SK-N-SH (cell line): Measurements from ENCODE around the gene NUP205. TPM values are rescaled to one million over a fixed set of nuclear protein-coding genes. Genes with fewer than 3 reads are reported as not detected.
A peak's percentile ranks its signal among the peaks of the same experiment; 100 is the strongest.
"Not testable (repeated sequence)": the region's sequence is repeated elsewhere in the genome, so short reads cannot be mapped to it uniquely, and the experiment has no call there.

Experiments used
- CTCF ChIA-PET: fragments of 300-600, 350-600 bp; formaldehyde crosslinking; extraction: SDS; loops from one replicate; lab custom pipeline; 2021; lab: Yijun Ruan, JAX
- POLR2A ChIA-PET: fragments of 350-600 bp; sonication (Branson Sonifier 250); formaldehyde crosslinking; extraction: SDS; loops from one replicate; lab custom pipeline; 2020; ENCODE audit warnings: antibody characterized with exemption, inconsistent platforms; lab: Yijun Ruan, JAX
- DNase-seq: peaks from one replicate; pipeline ENCODE4 v3.0.0; 2012
- H2AFZ ChIP-seq: fragments of 200-600 bp; sonication (generic); 2 replicates; pipeline ENCODE4 v1.8.1; 2016; ENCODE audit warnings: antibody characterized with exemption, mild to moderate bottlenecking, low read depth
- H3F3A ChIP-seq: fragments of 200-600 bp; sonication (generic); replicated peaks from 2 replicates; pipeline ENCODE3; 2016; ENCODE audit warnings: antibody characterized with exemption, mild to moderate bottlenecking; ENCODE audit not compliant: insufficient read depth
- H3K27ac ChIP-seq, 2 experiments: fragments of 200-500 bp in 1 of 2; fragments of 200-600 bp in 1 of 2; sonication (Bioruptor generic) in 1 of 2; sonication (generic), shearing (Covaris generic) in 1 of 2; 2 replicates each; pipeline versions ENCODE4 v1.5.1 to v1.6.1; 2014 to 2016; ENCODE audit warnings: low read depth in 2 of 2, inconsistent platforms in 1 of 2, low read length in 1 of 2, mild to moderate bottlenecking in 1 of 2, mixed read lengths in 1 of 2
- H3K27me3 ChIP-seq: fragments of 200-600 bp; sonication (generic), shearing (Covaris generic); 2 replicates; pipeline ENCODE4 v1.6.1; 2016; ENCODE audit warnings: mixed run types; ENCODE audit not compliant: insufficient read depth
- H3K36me3 ChIP-seq, 2 experiments: fragments of 200-500 bp in 1 of 2; fragments of 200-600 bp in 1 of 2; sonication (Bioruptor generic) in 1 of 2; sonication (generic) in 1 of 2; replicated peaks in 1 of 2; 2 replicates each; pipeline versions ENCODE3 to v1.5.1; 2014 to 2016; ENCODE audit warnings: low read length in 1 of 2, mild to moderate bottlenecking in 1 of 2; ENCODE audit not compliant: insufficient read depth in 2 of 2, control insufficient read depth in 1 of 2
- H3K4me1 ChIP-seq, 2 experiments: fragments of 200-500 bp in 1 of 2; fragments of 200-600 bp in 1 of 2; sonication (Bioruptor generic) in 1 of 2; sonication (generic), shearing (Covaris generic) in 1 of 2; 2 replicates each; pipeline versions ENCODE4 v1.5.1 to v1.6.1; 2014 to 2016; ENCODE audit warnings: low read depth in 1 of 2, low read length in 1 of 2, mixed run types in 1 of 2; ENCODE audit not compliant: insufficient read depth in 2 of 2, control insufficient read depth in 1 of 2
- H3K4me2 ChIP-seq: fragments of 200-600 bp; sonication (generic), shearing (Covaris generic); 2 replicates; pipeline ENCODE4 v1.6.1; 2017; ENCODE audit warnings: mixed run types
- H3K4me3 ChIP-seq, 2 experiments: fragments of 200-500 bp in 1 of 2; fragments of 200-600 bp in 1 of 2; sonication (Bioruptor generic) in 1 of 2; sonication (generic), shearing (Covaris generic) in 1 of 2; 2 replicates each; pipeline versions ENCODE4 v1.5.1 to v1.8.1; 2014 to 2016; ENCODE audit warnings: low read depth in 2 of 2, inconsistent platforms in 1 of 2, low read length in 1 of 2, mild to moderate bottlenecking in 1 of 2, mixed read lengths in 1 of 2, moderate library complexity in 1 of 2
- H3K79me2 ChIP-seq: fragments of 200-600 bp; sonication (generic); 2 replicates; pipeline ENCODE4 v1.8.1; 2017; ENCODE audit warnings: mild to moderate bottlenecking; ENCODE audit not compliant: insufficient read depth
- H3K9ac ChIP-seq: fragments of 200-600 bp; sonication (generic); 2 replicates; pipeline ENCODE4 v1.6.1; 2017; ENCODE audit warnings: mixed run types
- H3K9me2 ChIP-seq: fragments of 200-600 bp; sonication (generic); 2 replicates; pipeline ENCODE4 v1.6.1; 2017; ENCODE audit warnings: mixed run types
- H3K9me3 ChIP-seq: fragments of 200-600 bp; sonication (generic); 2 replicates; pipeline ENCODE4 v1.6.1; 2017; ENCODE audit warnings: mixed run types, mild to moderate bottlenecking, moderate library complexity
- H4K20me1 ChIP-seq: fragments of 200-600 bp; sonication (generic); 2 replicates; pipeline ENCODE4 v1.6.1; 2017; ENCODE audit warnings: mild to moderate bottlenecking, mixed run types; ENCODE audit not compliant: insufficient read depth
- RXRA ChIP-seq: IDR thresholded peaks from 2 replicates; pipeline ENCODE4 v1.4.0; 2012; ENCODE audit warnings: low read depth, mild to moderate bottlenecking, borderline replicate concordance
- WGBS: methylation state at CpG from one replicate; pipeline ENCODE4 v1.1.6; 2017; ENCODE audit warnings: low lambda C conversion rate; 5-methylcytosine and 5-hydroxymethylcytosine counted together
- polyA plus RNA-seq, 3 experiments: library from polyadenylated mRNA; depleted of rRNA; stranded (reverse); fragments of >200 nt; gene quantifications; 2 replicates each; pipeline ENCODE4 v1.2.3, GENCODE V29; 2012
- TF ChIP-seq, protein P1 (sequence below): fragments of 200-600 bp; sonication (generic); IDR thresholded peaks from 2 replicates; pipeline ENCODE4 v1.6.1; 2017; ENCODE audit warnings: antibody characterized with exemption, mild to moderate bottlenecking, moderate library complexity
- TF ChIP-seq, protein P2 (sequence below): IDR thresholded peaks from 2 replicates; pipeline ENCODE4; 2012
- TF ChIP-seq, protein P3 (sequence below): IDR thresholded peaks from 2 replicates; pipeline ENCODE4 v1.6.1; 2012; ENCODE audit warnings: mild to moderate bottlenecking, low read depth, low read length, moderate library complexity

NUP205 gene
- polyA plus RNA-seq, 1 of the 3 experiments (the other 2 are of a cell fraction) = 48.2 TPM

DNA sequence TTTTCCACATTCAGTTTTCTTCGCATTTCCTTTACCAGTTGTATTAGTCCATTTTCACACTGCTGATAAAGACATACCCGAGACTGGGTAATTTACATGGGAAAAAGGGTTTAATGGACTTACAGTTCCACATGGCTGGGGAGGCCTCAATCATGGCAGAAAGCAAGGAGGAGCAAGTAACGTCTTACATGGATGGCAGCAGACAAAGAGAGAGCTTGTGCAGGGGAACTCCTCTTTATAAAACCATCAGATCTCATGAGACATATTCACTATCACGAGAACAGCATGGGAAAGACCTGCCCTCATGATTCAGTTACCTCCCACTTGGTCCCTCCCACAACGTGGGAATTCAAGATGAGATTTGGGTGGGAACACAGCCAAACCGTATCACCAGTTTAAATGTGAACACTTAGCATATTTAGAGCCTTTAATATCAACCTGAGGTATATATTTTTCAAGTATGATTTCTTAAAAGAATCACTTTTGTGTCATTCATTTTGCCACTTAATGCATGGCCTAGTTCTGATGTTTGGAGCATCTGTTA, 111.2 kb downstream of the NUP205 start:
- H3K4me2 ChIP-seq, H3K27me3 ChIP-seq, H3K4me3 ChIP-seq, H2AFZ ChIP-seq, H3K9me3 ChIP-seq, H3K9me2 ChIP-seq, DNase-seq, H3K9ac ChIP-seq, POLR2A ChIA-PET: not testable (repeated sequence)
- H3F3A ChIP-seq = peaks cover 47% of the 10 kb centered on the region
- H4K20me1 ChIP-seq = peaks cover 46% of the 10 kb centered on the region; the same call in 1 of the 2 replicates
- CTCF ChIA-PET = interaction anchor here (1.0 to 9.3 kb wide), 4 partner anchors 24 to 46 kb away, joined by 3 to 153 read pairs (median 25); no protein-coding TSS in a partner anchor
- 60% methylated on average over 6 of the region's 6 CpGs for WGBS
- peaks cover 100% of the 10 kb centered on the region for H3K79me2 ChIP-seq
- peak overlapping the region in 1 of 2 experiments; percentile 77; a peak in 2 of 4 replicates for H3K27ac ChIP-seq
- peaks cover 9 to 37% of the 10 kb centered on the region in 2 experiments for H3K4me1 ChIP-seq
- H3K36me3 ChIP-seq = peaks cover 0 to 42% of the 10 kb centered on the region in 2 experiments

- peaks cover 100% of the 10 kb centered on the region for H3K79me2 ChIP-seq
- H3K9ac ChIP-seq = 0 out of 2 replicates have a peak overlapping the region, but pooled peaks have one; percentile 1
- no peaks in the 10 kb centered on the region for H3K27me3 ChIP-seq
- peaks cover 43% of the 10 kb centered on the region for H3F3A ChIP-seq
- H3K9me3 ChIP-seq = no peaks in the 10 kb centered on the region
- no peak overlapping the region for H2AFZ ChIP-seq
- peaks cover 6 to 32% of the 10 kb centered on the region in 2 experiments for H3K4me1 ChIP-seq
- CTCF ChIA-PET = interaction anchor here (0.9 to 9.3 kb wide), 7 partner anchors 8 to 350 kb away, joined by 3 to 153 read pairs (median 4); partner anchors contain the start of gene STMP1
- POLR2A ChIA-PET = no interaction called here
- DNase-seq = no peak
- 92% methylated on average over 1 of the region's 1 CpG for WGBS
- peaks cover 8 to 48% of the 10 kb centered on the region in 2 experiments for H3K36me3 ChIP-seq
- peaks cover 47% of the 10 kb centered on the region; the same call in 1 of the 2 replicates for H4K20me1 ChIP-seq
- TF ChIP-seq RXRA = no peak
- TF ChIP-seq, protein P1, sequence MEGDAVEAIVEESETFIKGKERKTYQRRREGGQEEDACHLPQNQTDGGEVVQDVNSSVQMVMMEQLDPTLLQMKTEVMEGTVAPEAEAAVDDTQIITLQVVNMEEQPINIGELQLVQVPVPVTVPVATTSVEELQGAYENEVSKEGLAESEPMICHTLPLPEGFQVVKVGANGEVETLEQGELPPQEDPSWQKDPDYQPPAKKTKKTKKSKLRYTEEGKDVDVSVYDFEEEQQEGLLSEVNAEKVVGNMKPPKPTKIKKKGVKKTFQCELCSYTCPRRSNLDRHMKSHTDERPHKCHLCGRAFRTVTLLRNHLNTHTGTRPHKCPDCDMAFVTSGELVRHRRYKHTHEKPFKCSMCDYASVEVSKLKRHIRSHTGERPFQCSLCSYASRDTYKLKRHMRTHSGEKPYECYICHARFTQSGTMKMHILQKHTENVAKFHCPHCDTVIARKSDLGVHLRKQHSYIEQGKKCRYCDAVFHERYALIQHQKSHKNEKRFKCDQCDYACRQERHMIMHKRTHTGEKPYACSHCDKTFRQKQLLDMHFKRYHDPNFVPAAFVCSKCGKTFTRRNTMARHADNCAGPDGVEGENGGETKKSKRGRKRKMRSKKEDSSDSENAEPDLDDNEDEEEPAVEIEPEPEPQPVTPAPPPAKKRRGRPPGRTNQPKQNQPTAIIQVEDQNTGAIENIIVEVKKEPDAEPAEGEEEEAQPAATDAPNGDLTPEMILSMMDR = no peak
- TF ChIP-seq, protein P2, sequence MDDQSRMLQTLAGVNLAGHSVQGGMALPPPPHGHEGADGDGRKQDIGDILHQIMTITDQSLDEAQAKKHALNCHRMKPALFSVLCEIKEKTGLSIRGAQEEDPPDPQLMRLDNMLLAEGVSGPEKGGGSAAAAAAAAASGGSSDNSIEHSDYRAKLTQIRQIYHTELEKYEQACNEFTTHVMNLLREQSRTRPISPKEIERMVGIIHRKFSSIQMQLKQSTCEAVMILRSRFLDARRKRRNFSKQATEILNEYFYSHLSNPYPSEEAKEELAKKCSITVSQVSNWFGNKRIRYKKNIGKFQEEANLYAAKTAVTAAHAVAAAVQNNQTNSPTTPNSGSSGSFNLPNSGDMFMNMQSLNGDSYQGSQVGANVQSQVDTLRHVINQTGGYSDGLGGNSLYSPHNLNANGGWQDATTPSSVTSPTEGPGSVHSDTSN = no peak
- TF ChIP-seq, protein P3, sequence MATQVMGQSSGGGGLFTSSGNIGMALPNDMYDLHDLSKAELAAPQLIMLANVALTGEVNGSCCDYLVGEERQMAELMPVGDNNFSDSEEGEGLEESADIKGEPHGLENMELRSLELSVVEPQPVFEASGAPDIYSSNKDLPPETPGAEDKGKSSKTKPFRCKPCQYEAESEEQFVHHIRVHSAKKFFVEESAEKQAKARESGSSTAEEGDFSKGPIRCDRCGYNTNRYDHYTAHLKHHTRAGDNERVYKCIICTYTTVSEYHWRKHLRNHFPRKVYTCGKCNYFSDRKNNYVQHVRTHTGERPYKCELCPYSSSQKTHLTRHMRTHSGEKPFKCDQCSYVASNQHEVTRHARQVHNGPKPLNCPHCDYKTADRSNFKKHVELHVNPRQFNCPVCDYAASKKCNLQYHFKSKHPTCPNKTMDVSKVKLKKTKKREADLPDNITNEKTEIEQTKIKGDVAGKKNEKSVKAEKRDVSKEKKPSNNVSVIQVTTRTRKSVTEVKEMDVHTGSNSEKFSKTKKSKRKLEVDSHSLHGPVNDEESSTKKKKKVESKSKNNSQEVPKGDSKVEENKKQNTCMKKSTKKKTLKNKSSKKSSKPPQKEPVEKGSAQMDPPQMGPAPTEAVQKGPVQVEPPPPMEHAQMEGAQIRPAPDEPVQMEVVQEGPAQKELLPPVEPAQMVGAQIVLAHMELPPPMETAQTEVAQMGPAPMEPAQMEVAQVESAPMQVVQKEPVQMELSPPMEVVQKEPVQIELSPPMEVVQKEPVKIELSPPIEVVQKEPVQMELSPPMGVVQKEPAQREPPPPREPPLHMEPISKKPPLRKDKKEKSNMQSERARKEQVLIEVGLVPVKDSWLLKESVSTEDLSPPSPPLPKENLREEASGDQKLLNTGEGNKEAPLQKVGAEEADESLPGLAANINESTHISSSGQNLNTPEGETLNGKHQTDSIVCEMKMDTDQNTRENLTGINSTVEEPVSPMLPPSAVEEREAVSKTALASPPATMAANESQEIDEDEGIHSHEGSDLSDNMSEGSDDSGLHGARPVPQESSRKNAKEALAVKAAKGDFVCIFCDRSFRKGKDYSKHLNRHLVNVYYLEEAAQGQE = no peak
- H3K4me2 ChIP-seq = peak overlapping the region; percentile 25
- H3K4me3 ChIP-seq = no peak overlapping the region
- no peaks in the 10 kb centered on the region for H3K9me2 ChIP-seq
- H3K27ac ChIP-seq = peak overlapping the region; percentile 34 to 77
These were observed 112.1 kb downstream of the NUP205 start for GRCh38 chr7:135669774-135670173.
